Measurements from ENCODE around the gene SEC31B. TPM values are rescaled to one million over a fixed set of nuclear protein-coding genes. Genes with fewer than 3 reads are reported as not detected.
A peak's percentile ranks its signal among the peaks of the same experiment; 100 is the strongest.

SEC31B gene
- total RNA-seq, 1 donor from 2014 or later = 8.5 TPM

DNA sequence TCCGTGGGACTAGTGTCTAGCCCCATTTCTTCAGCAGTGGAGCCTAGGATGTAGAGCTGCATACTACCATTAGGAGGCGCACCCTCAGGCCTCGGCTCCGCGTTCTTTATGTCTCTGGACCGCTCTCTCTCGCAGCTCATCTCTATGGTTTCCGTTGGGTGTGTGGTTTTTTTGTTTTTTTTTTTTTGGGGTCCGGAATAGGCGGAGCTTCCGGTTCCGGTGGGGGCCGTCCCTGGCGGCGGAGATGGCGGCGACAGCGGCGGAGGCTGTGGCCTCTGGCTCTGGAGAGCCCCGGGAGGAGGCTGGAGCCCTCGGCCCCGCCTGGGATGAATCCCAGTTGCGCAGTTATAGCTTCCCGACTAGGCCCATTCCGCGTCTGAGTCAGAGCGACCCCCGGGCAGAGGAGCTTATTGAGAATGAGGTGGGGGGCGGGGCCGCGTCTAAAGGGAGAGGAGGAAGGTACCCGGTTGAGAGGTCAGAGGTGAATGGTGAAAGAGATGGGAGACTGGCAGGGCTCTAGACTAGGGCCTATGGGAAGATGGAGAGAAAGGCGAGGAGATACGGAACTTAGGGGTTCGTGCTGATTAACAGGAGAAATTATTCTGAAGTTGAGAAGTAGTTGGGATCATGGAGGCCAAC lies 16.2 kb upstream of the SEC31B start, which contains the start of gene HIF1AN:
Gene HIF1AN (plus strand): TSS at position 229 of the 639 bp plus-strand sequence. CDS start 16 bp downstream, at position 245.
- H3K36me3 Mint-ChIP-seq (ENCODE audit: low read depth) = no peaks in the 10 kb centered on the region
- no peaks in the 10 kb centered on the region for H3K27me3 Mint-ChIP-seq (ENCODE audit: low read depth)
- no peak within 1 kb of the TSS for H3K4me3 Mint-ChIP-seq (ENCODE audit: unreplicated experiment)
- no peak for DNase-seq (ENCODE audit: low spot score)
- no peaks in the 10 kb centered on the region for H3K9me3 Mint-ChIP-seq (ENCODE audit: low read depth)
- H3K4me1 Mint-ChIP-seq (ENCODE audit: low read depth) = peaks cover 7% of the 10 kb centered on the region
- TF ChIP-seq, protein P1, sequence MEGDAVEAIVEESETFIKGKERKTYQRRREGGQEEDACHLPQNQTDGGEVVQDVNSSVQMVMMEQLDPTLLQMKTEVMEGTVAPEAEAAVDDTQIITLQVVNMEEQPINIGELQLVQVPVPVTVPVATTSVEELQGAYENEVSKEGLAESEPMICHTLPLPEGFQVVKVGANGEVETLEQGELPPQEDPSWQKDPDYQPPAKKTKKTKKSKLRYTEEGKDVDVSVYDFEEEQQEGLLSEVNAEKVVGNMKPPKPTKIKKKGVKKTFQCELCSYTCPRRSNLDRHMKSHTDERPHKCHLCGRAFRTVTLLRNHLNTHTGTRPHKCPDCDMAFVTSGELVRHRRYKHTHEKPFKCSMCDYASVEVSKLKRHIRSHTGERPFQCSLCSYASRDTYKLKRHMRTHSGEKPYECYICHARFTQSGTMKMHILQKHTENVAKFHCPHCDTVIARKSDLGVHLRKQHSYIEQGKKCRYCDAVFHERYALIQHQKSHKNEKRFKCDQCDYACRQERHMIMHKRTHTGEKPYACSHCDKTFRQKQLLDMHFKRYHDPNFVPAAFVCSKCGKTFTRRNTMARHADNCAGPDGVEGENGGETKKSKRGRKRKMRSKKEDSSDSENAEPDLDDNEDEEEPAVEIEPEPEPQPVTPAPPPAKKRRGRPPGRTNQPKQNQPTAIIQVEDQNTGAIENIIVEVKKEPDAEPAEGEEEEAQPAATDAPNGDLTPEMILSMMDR (IDR thresholded peaks at IDR 0.05) = peak; percentile 92
- no peak within 1 kb of the TSS for H3K27ac Mint-ChIP-seq (ENCODE audit: unreplicated experiment)

- Mint-ChIP-seq H3K9me3 (ENCODE audit: low read depth) (no peaks in the 10 kb centered on the region), H3K36me3 (ENCODE audit: low read depth) (no peaks in the 10 kb centered on the region), H3K27me3 (ENCODE audit: low read depth) (no peaks in the 10 kb centered on the region), H3K4me3 (ENCODE audit: unreplicated experiment) (no peak overlapping the region), H3K4me1 (ENCODE audit: low read depth) (peaks cover 5% of the 10 kb centered on the region), H3K27ac (ENCODE audit: unreplicated experiment) (no peak overlapping the region)
- TF ChIP-seq, protein P1 (IDR thresholded peaks at IDR 0.05) = no peak
- no peak for DNase-seq (ENCODE audit: low spot score)
These were observed 15.7 kb upstream of the SEC31B start for GRCh38 chr10:100535338-100535714.

GRCh38 chr10:100534726-100535125 lies 15.1 kb upstream of the SEC31B start:
- no peaks in the 10 kb centered on the region for H3K9me3 Mint-ChIP-seq (ENCODE audit: low read depth)
- TF ChIP-seq, protein P1 (IDR thresholded peaks at IDR 0.05) = no peak
- no peaks in the 10 kb centered on the region for H3K36me3 Mint-ChIP-seq (ENCODE audit: low read depth)

GRCh38 chr10:100531761-100532160 lies 12.1 kb upstream of the SEC31B start:
- no peak for DNase-seq (ENCODE audit: low spot score)
- no peak overlapping the region for H3K27ac Mint-ChIP-seq (ENCODE audit: unreplicated experiment)
- no peaks in the 10 kb centered on the region for H3K9me3 Mint-ChIP-seq (ENCODE audit: low read depth)
- H3K27me3 Mint-ChIP-seq (ENCODE audit: low read depth) = no peaks in the 10 kb centered on the region
- H3K4me3 Mint-ChIP-seq (ENCODE audit: unreplicated experiment) = no peak overlapping the region
- peaks cover 24% of the 10 kb centered on the region for H3K4me1 Mint-ChIP-seq (ENCODE audit: low read depth)
- peaks cover 2% of the 10 kb centered on the region for H3K36me3 Mint-ChIP-seq (ENCODE audit: low read depth)
- TF ChIP-seq, protein P1 (IDR thresholded peaks at IDR 0.05) = no peak

More at GRCh38 chr10:100534726-100535125, 15.1 kb upstream of the SEC31B start:
- Mint-ChIP-seq H3K4me1 (ENCODE audit: low read depth) (peaks cover 11% of the 10 kb centered on the region), H3K4me3 (ENCODE audit: unreplicated experiment) (no peak overlapping the region), H3K27me3 (ENCODE audit: low read depth) (no peaks in the 10 kb centered on the region), H3K27ac (ENCODE audit: unreplicated experiment) (no peak overlapping the region)
- no peak for DNase-seq (ENCODE audit: low spot score)

GRCh38 chr10:100529475-100530298 lies 10.0 kb upstream of the SEC31B start, which contains the start of gene NDUFB8:
NDUFB8 (minus strand) TSS chr10:100529871; CDS start chr10:100529851, 20 bp downstream.
- Mint-ChIP-seq H3K36me3 (ENCODE audit: low read depth) (peaks cover 10% of the 10 kb centered on the region), H3K9me3 (ENCODE audit: low read depth) (no peaks in the 10 kb centered on the region), H3K4me1 (ENCODE audit: low read depth) (peaks cover 24% of the 10 kb centered on the region), H3K4me3 (ENCODE audit: unreplicated experiment) (peak within 1 kb of the TSS; percentile 100), H3K27ac (ENCODE audit: unreplicated experiment) (peak within 1 kb of the TSS; percentile 96), H3K27me3 (ENCODE audit: low read depth) (no peaks in the 10 kb centered on the region)
- DNase-seq (ENCODE audit: low spot score) = peak; percentile 95
- TF ChIP-seq, protein P1 (IDR thresholded peaks at IDR 0.05) = no peak
